ENCODE results near the gene SNRNP40.
"Not testable (repeated sequence)": the region's sequence is repeated elsewhere in the genome, so short reads cannot be mapped to it uniquely, and the experiment has no call there.

The SNRNP40 gene

DNA sequence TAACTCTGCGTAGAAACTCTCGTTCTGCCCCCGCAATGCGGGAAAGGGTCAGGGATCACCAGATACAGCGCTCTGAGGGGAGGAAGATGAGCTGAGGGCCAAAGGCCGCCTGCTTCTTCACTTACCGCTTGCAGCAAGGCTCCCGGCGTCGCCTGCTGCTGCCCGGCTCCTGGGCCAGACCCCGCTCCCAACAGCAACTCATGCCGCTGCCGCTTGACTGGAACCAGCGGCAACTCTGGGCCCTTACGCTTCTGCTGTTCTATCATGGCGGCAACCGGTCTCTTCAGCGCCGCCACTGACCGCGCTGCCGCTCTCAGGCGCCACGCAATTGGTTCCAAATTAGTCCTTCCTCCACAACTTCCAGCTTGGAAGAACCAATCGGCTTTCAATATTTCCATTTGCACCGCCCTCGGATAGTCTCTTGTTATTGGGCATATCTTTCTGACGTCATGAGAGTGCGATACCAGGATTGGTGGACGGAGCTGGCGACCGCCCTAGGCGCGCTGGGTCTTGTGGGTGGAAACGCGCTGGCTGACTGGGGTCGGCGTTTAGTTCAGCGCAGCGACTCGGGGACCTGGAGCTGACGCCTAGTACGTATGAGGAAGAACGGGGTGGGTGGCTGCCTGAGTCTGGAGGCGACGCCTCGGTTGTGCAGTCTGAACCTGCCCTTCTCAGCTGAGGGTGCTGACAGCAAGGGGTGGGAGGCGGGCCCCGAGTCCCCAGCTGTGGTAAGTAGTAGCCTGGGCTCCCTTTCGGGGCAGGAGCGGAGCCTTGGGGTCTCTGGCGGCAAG is at the start of gene SNRNP40, which contains the start of gene ZCCHC17:
SNRNP40 (minus strand) TSS at position 303 of the 791 bp plus-strand sequence; CDS start at position 266, 37 bp downstream.
ZCCHC17 (plus strand) TSS at position 547 of the 791 bp plus-strand sequence. CDS start 13,067 bp downstream, outside the sequence.
- DNase-seq, result peak; percentile 81 to 96

DNA sequence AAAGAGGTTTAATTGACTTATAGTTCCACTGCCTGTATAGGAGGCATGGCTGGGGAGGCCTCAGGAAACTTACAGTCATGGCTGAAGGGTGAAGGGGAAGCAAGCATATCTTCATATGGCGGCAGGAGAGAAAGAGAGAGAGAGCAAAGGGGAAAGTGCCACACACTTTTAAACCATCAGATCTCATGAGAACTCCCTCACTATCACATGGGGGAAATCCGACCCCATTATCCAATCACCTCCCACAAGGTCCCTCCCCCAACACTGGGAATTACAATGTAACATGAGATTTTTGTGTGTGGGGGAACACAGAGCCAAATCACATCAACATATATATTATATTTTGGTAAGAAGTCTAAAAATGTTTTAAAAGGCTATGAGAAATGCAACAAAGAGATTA is 49.0 kb upstream of the SNRNP40 start:
- no peak for DNase-seq

DNA sequence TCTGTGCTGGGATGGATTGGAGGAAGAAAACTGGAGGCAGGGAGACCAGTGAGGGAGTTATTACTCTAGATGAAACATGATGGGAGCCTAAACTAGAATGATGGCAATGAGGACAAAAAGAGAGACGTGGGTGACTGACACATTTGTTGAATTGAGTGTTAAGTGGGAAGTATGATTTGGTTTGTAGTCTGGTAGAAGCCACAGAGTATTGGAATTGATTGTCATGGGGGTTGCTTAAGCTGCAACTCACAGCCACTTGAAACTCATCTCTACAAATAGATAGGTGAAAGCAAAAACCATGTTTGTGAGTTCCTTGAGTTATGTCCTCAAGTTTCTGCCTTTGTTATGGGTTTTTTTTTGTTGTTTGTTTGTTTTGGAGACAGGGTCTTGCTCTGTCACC is 47.9 kb upstream of the SNRNP40 start:
- DNase-seq, result no peak

DNA sequence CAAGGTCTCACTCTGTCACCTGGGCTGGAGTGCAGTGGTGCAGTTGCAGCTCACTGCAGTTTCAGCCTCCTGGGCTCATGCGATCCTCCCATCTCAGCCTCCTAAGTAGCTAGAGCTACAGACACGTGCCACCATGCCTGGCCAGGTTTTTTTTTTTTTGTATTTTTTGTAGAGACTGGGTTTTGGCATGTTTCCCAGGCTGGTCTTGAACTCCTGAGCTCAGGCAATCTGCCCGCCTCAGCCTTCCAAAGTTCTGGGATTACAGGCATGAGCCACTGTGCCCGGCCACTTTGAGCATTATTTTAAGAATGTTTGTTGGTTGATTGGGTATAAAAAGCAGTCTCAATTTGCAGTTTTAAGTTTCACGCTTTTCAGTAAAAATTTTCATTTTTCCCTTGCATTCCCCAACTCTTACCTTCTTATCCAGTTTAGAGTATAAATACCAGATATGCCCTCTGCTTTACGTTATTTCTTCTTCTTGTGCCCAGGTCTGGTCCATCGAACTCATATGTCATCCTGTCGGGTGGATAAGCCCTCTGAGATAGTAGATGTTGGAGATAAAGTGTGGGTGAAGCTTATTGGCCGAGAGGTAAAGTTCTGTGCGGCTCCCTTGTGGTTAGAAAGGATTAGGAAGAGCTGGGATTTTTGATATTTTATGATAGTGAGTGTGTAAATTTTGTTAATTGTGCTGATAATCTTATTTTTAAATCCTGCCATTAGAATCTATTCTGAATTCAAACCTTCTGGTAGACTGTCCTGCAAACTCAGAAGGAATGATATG is 40.3 kb upstream of the SNRNP40 start:
- no peak for DNase-seq

DNA sequence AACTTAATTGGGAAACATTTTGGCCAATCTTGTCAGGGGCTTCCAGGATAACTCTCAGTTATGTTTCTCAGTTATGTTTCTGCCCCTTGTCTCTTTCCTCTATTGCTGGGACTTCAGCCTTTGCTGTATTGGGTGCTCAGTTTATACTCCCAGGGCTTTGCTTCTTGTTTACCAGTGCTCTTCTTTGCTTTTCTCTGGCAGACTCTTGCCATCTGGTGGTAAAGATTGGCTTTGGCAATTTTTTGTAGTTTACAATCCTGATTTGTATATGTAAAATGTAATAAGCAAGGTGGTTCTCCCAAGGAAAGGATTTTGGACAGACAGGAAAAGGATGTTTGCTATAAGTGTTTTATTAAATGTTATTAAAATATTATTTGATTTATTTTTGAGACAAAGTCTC is 38.4 kb upstream of the SNRNP40 start:
- DNase-seq, result no peak

DNA sequence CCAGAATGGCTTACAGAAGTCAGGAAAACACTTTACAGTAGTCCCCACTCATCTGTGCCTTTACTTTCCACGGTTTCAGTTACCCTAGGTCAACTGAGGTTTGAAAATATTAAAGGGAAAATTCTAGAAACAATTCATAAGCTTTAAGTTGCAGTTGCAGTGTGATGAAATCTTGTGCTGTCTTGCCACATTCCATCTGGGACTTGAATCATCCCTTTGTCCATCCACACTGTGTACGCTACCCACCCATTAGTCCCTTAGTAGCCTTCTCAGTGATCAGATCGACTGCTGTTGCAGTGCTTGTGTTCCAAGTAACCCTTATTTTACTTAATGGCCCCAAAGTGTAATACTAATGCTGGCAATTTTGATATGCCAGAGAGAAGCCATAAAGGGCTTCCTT is 30.8 kb upstream of the SNRNP40 start:
- DNase-seq, result no peak

DNA sequence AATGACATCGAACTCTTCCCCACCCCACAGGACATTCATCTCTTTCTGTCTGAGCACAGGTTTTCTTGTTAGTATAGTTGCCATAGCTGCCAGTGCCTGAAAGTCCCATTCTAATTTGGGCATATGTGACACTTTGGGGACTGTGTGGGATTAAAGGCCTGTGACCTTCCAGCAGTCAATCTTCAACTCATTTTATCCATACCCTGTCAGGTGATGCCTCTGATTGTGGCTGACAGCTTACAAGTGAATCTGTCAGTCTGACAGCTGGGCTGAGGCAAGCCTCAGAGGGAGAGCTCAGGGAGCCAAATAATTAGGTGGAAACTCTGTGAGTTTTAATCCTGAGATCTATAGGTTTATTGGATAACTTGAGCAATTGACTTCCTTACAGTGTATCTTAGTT is 29.9 kb upstream of the SNRNP40 start:
- DNase-seq, result no peak

DNA sequence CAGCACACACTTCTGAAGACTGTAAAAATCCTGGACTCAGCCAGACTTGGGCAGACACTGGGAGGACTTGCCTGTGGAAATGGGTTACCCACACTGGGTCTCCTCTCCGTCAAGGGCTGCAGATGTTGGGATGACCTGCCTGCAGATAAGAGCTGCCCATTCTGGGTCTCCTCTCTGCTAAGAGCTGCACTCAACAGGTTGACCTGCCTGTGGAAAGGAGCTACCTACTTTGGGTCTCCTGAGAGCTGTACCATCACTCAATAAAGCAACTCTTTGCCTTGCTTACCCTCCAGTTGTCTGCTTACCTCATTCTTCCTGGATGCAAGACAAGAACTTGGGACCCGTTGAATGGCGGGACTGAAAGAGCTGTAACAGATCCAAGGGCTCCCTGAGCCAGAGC is 28.4 kb upstream of the SNRNP40 start:
- DNase-seq, result no peak

DNA sequence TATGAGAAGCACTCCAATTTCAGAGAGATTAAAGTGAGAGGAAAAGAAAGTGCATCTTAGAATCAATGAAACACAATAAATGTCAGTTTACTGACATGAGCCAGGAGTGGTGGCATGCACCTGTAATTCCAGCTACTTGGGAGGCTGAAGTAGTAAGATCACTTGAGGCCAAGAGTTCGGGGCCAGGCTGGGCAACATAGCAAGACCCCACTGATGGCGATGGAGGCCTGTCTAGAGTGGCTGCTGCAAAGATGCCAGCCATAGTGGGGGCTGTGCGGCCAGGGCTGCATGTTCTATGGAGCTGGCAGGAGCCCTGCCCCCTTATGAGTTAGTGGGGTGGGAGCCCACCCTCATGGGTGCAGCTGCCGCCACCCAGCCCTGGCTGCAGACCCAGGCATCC is 27.5 kb upstream of the SNRNP40 start:
- no peak for DNase-seq

DNA sequence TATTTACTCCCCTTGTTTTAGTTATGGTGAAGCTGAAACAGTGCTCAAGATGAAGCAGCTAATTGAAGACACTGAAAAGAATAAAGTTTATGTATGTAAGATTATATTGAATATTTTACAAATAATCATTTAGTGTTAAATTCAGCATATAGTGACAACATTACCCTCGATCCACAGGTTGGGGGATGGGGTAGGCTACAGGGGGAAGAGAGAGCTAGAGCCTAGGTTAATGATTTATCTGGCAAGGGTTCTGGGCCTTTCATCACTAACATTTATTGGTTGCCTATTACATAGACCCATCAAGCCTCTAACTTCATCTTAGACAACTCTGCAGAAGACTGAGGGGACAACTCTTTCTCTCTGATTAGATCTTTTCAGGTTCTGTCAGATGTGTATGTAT is 21.6 kb upstream of the SNRNP40 start:
- DNase-seq, result no peak

DNA sequence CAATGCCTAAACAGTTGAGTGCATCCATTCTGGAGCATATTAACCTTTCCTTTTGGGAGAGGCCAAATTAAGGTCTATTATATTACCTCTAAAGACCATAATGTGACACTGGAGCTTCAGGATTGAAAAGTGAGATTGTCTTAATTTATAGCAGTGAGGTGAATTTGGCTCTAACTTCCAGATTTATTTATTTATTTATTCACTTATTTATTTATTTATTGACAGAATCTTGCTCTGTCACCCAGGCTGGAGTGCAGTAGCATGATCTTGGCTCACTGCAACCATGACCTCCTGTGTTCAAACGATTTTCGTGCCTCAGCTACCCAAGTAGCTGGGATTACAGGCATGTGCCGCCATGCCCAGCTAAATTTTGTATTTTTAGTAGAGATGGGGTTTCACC is 19.3 kb upstream of the SNRNP40 start:
- DNase-seq, result no peak

DNA sequence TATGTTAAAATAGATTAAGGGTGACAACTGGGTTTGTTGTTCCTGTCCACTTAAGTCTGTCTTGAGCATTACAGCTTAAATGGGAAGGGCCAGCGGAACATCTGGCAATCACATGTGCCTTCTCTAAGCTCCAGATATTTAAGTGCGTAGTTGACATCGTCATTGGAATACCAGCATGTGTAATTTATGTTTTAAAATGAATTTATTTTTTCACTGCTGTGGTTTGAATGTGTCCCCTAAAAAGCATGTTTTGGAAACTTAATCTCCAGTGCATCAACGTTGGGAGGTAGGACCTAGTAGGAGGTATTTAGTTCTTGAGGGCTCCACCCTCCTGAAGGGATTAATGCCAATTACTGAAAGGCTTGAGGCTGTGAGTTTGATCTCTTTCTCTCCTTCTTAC is 13.6 kb upstream of the SNRNP40 start:
- no peak for DNase-seq

DNA sequence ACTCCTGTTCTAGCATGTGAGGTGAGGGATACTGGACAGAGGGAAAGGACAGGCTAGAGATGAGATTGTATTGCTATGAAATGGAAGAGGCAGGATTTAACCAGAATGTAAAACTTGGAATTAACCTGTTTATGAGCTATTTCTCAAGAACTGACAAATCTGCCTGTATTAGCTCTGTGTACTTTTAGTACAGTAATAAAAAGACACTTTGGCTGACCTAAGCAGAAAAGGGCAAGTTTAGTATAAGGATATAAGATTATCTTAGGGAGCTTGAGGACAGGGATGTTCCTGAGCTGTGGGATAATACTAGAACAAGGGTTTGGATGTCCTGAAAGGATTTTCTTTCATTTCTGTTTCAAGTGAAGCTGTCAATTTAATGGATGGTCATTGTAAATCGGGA is 11.4 kb upstream of the SNRNP40 start:
- no peak for DNase-seq

DNA sequence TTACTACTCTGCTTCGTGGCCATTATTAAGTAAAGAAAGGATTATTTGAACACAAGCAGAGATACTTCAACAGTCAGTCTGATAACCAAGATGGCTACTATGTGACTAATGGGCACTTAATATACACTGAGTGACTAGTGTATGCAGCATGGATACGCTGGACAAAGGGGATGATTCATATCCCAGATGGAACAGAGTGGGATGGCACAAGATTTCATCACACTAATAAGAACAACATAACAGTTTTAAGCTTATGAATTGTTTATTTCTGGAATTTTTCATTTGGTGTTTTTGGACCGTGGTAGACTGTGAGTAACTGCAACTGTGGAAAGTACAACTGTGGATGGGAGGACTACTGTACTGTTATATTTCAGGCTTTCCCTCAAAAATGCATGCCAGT is 9.7 kb upstream of the SNRNP40 start:
- DNase-seq, result no peak

DNA sequence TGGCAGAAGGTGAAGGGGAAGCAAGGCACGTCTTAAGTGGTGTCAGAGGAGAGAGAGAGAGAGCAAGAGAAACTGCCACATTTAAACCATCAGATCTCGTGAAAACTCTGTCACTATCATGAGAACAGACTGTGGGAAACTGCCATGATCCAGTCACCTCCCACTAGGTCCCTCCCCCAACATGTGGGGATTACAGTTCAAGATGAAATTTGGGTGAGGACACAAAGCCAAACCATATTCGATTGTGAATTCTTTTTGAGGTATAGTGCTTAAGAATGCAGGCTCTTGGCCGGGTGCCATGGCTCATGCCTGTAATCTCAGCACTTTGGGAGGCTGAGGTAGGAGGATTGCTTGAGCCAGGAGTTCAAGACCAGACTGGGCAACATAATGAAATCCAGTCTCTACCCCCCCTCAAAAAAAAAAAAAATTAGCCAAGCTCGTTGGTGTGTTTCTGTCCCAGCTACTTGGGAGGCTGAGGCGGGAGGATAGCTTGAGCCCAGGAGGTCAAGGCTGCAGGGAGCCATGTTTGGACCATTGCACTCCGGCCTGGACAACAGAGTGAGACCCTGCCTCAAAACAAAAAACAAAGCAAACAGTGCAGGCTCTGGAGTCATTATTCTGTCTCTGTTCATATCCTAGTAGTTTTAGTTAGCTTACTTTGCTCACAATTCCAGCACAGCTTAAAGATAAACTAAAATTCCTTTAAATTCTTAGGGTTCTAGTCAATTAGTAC is 6.3 kb upstream of the SNRNP40 start:
- no peak for DNase-seq

DNA sequence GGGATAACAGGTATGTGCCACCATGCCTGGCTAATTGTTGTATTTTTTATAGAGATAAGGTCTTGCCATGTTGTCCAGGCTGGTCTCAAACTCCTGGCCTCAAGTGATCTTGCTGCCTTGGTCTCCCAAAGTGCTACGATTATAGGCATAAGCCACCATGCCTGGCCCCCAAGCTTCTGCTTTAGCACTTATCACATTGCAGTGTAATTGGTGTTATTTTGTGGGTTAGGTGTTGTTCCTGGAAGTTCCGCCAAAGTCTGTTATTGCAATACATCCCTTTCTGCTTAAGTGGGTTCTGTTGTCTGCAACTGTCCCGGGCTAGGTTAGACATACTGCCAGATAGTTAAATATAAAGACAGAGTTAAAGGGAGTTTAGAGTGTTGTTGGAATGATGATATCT is 3.6 kb upstream of the SNRNP40 start:
- DNase-seq, result no peak

DNA sequence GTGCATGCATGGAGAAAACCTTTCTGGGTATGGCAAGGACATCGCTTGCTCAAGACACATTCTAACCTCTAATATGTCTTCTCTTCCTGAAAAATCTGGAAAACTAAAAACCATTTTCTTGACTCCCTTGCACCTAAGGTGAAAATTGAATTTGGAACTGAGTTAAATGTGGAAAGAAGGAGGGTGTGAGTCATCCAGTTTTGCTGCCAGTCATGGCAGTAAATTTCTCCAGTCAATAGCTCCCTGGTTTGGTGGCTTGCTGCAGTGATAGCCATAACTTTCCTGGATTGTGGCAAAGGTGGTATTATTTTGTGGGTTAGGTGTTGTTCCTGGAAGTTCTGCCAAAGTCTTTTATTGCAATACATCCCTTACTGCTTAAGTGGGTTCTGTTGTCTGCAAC is 2.8 kb upstream of the SNRNP40 start:
- DNase-seq, result no peak

DNA sequence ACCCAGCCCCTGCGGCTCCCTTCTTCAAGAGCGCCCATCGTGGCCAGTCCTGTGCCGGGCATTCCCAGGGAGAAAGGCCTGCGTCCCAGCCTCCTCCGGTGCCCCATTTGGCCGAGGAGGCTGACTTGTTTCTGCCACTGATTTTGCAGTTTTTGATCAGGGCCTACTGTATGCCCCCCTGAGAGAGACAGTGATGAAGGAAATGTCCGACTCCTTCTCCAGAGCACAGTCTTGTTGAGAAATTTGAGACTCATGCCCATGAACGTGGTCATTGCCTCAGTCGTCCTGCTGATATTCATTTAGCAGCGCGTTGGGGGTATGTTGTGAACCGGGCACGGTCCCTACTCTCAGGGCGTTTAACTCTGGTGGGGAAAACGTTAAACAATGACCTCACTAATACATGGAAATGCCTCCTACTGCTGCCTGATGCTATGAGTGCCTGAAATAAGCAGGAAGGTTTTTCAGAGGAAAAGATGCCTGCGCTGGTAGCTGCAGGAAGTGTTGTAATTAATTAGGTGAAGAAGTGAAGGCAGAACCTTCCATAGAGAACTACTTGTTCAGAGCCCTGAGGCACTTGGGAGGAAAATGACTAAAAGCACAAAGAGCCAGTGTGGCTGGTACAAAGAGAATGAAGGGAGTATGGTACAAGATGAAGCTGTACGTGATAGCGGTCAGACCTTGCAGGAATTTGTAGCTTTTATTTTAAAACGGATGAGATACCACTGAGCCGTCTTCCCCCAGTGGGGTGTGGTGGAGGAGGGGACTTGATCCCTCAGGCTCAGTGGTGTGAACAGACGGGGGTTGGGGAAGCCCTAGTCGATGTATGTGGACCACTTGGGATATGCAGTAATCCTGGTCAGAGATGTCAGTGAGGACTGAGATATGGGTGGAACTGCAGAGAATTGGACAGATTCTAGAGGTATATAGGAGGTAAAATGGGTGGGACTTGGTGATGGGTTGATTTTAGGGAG is 974 bp upstream of the SNRNP40 start:
- DNase-seq, result no peak

DNA sequence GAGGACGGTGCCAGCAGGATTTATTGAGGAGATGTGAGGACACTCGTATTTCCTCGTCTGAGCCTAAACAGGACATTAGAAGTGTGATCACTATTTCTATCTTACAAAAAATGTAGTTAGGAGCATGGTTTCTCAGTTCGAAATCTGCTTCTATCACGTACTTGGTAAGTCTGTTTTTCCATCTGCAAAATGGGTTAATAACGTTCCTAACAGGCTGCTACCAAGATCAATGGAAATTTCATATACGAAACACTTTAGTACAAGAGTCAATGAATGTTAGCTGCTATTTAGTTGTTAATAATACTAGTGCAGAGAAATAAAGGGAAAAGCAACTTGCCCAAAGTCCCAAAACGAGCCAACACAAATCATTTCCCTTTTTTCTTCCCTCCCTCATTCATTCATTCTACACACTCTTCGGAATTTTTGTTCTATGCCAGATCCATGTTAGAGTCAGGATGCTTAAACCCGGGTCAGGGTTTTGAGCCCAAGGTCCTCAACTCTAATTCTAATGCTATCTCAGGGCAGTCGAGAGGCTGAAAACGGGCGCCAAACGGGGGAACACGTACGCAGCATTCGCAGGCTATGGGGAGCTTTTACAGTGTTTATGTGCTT is 608 bp downstream of the SNRNP40 start:
- DNase-seq, result no peak

DNA sequence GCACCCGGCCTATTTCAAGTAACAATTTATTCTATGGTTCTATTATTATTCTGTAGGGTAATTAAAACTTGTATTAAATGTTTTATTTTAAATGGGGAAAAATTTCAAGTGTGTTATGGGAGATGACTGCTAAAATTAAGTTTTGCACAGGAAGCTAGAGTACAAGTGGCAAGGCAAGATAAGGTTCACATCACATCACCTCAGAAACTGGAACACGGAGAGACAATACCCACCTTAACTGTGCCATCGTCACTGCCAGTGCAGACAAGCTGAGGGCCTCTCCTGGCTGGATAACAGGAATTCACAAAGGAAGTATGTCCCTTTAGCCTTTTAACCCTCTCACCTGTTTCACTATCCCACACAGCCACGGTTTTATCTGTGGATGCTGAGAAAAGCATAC is 7.6 kb downstream of the SNRNP40 start:
- no peak for DNase-seq

DNA sequence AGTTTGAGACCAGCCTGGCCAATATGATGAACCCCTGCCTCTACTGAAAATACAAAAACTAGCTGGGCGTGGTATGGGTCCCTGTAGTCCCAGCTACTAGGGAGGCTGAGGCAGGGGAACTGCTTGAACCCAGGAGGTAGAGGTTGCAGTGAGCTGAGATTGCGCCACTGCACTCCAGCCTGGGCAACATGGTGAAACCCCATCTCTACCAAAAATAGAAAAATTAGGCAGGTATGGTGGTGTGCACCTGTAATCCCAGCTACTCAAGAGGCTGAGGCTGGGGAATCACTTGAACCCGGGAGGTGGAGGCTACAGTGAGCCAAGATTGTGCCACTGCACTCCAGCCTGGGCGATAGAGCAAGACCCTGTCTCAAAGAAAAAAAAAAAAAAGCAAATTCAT is 8.8 kb downstream of the SNRNP40 start:
- not testable (repeated sequence) for DNase-seq

DNA sequence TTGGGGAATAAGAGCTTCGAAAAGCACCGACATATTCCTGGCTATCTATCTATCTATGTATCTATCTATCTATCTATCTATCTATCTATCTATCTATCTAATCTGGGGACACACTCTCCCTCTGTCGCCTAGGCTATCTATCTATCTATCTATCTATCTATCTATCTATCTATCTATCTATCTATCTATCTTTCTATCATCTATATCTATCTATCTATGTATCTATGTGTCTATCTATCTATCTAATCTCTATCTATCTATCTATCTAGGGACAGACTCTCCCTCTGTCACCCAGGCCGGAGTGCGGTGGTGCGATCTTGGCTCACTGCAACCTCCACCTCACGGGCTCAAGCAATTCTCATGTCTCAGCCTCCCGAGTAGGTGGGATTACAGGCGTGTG is 14.2 kb downstream of the SNRNP40 start:
- DNase-seq, result not testable (repeated sequence)
